IPS-NIHi7 (cell line): ENCODE results near the gene GOLT1B.
"Not testable (repeated sequence)": the region's sequence is repeated elsewhere in the genome, so short reads cannot be mapped to it uniquely, and the experiment has no call there.

Source experiments
- DNase-seq: peaks from one replicate; pipeline ENCODE4 v3.0.0; 2012; ENCODE audit warnings: mixed read lengths; ENCODE audit errors: extremely low spot score

Gene GOLT1B

GRCh38 chr12:21501258-21502163 is at the start of gene GOLT1B, which contains the start of gene RECQL:
Gene GOLT1B (plus strand): TSS chr12:21501789. CDS start chr12:21501924, 135 bp downstream.
Gene RECQL (minus strand): TSS chr12:21501635. CDS start chr12:21499570, 2,065 bp downstream.
- peak; percentile 98 for DNase-seq

- no peak for DNase-seq
These were observed 48.2 kb upstream of the GOLT1B start for GRCh38 chr12:21453312-21453852.

GRCh38 chr12:21456291-21456780 is 45.3 kb upstream of the GOLT1B start:
- no peak for DNase-seq

- no peak for DNase-seq
These were observed 42.1 kb upstream of the GOLT1B start for GRCh38 chr12:21459474-21459873.

GRCh38 chr12:21467334-21467733 is 34.3 kb upstream of the GOLT1B start:
- DNase-seq, result not testable (repeated sequence)

GRCh38 chr12:21471294-21471693 is 30.3 kb upstream of the GOLT1B start:
- DNase-seq, result no peak

- DNase-seq, result no peak
These were observed 29.3 kb upstream of the GOLT1B start for GRCh38 chr12:21472197-21472823.

GRCh38 chr12:21475552-21475951 is 26.0 kb upstream of the GOLT1B start:
- DNase-seq, result no peak

GRCh38 chr12:21476949-21477348 is 24.6 kb upstream of the GOLT1B start:
- no peak for DNase-seq

GRCh38 chr12:21478756-21479455 is 22.7 kb upstream of the GOLT1B start:
- no peak for DNase-seq

GRCh38 chr12:21483531-21483930 is 18.1 kb upstream of the GOLT1B start:
- no peak for DNase-seq

GRCh38 chr12:21485998-21486397 is 15.6 kb upstream of the GOLT1B start:
- DNase-seq, result no peak

GRCh38 chr12:21499765-21500164 is 1.8 kb upstream of the GOLT1B start:
- no peak for DNase-seq

GRCh38 chr12:21500786-21501257 is 767 bp upstream of the GOLT1B start:
- no peak for DNase-seq

- no peak for DNase-seq
These were observed 541 bp downstream of the GOLT1B start for GRCh38 chr12:21502164-21502496.

GRCh38 chr12:21502872-21503271 is 1.3 kb downstream of the GOLT1B start:
- DNase-seq, result no peak

- DNase-seq, result no peak
These were observed 4.3 kb downstream of the GOLT1B start for GRCh38 chr12:21505888-21506287.

- no peak for DNase-seq
These were observed 6.3 kb downstream of the GOLT1B start for GRCh38 chr12:21507849-21508248.

GRCh38 chr12:21509768-21510167 is 8.2 kb downstream of the GOLT1B start:
- no peak for DNase-seq

GRCh38 chr12:21516281-21516680 is 14.7 kb downstream of the GOLT1B start:
- no peak for DNase-seq

GRCh38 chr12:21518451-21518850 is 16.9 kb downstream of the GOLT1B start:
- DNase-seq, result no peak

- DNase-seq, result no peak
These were observed 20.0 kb downstream of the GOLT1B start for GRCh38 chr12:21521541-21521940.
